CD4-positive, CD25-positive, alpha-beta regulatory T cell (primary cell): ENCODE measurements around the gene ERLIN1. TPM values are rescaled to one million over a fixed set of nuclear protein-coding genes. Genes with fewer than 3 reads are reported as not detected.

Source experiments
- ATAC-seq, 2 donors: fragments of 150-1000 bp; cut with Tn5 transposase; one replicate each; pipeline ENCODE4 v1.10.0; 2021; ENCODE audit warnings: low read depth in 2 of 2, moderate number of reproducible peaks in 2 of 2, moderate library complexity in 1 of 2
- DNase-seq, 3 donors: peaks; one replicate each; pipeline versions ENCODE4 v3.0.0 to v3.0.0-alpha.2; 2012 to 2022; ENCODE audit warnings: mixed read lengths in 1 of 3
- H3K27ac ChIP-seq: one replicate; pipeline ENCODE4 v1.7.0; 2013; ENCODE audit warnings: mild to moderate bottlenecking, low read length; ENCODE audit not compliant: insufficient read depth, poor library complexity, severe bottlenecking
- H3K27me3 ChIP-seq: one replicate; pipeline ENCODE4 v1.7.0; 2013; ENCODE audit warnings: low read length; ENCODE audit not compliant: control insufficient read depth, insufficient read depth
- H3K36me3 ChIP-seq: one replicate; pipeline ENCODE4 v1.7.0; 2013; ENCODE audit warnings: mild to moderate bottlenecking, low read length, moderate library complexity; ENCODE audit not compliant: control insufficient read depth, insufficient read depth
- H3K4me1 ChIP-seq: 2 replicates; pipeline ENCODE4 v1.7.0; 2013; ENCODE audit warnings: mild to moderate bottlenecking, low read length; ENCODE audit not compliant: insufficient read depth, control insufficient read depth, poor library complexity, severe bottlenecking
- H3K4me3 ChIP-seq: one replicate; pipeline ENCODE4 v1.7.0; 2013; ENCODE audit warnings: low read depth, mild to moderate bottlenecking, low read length, moderate library complexity
- H3K9me3 ChIP-seq, 2 experiments: 1 replicate in 1 of 2; 2 replicates in 1 of 2; pipeline ENCODE4 v1.7.0; 2013; ENCODE audit warnings: low read length in 2 of 2, mild to moderate bottlenecking in 1 of 2, moderate library complexity in 1 of 2; ENCODE audit not compliant: control insufficient read depth in 2 of 2
- H3K27ac Mint-ChIP-seq, 3 donors: one replicate each; pipeline ENCODE4 v1.8.0; 2020 to 2022; ENCODE audit warnings: mild to moderate bottlenecking in 3 of 3, mixed read lengths in 3 of 3, moderate library complexity in 2 of 3
- H3K27me3 Mint-ChIP-seq: one replicate; pipeline ENCODE4 v1.8.0; 2022; ENCODE audit warnings: mild to moderate bottlenecking, mixed read lengths
- H3K36me3 Mint-ChIP-seq: one replicate; pipeline ENCODE4 v1.8.0; 2020; ENCODE audit warnings: mixed read lengths
- H3K4me1 Mint-ChIP-seq, 4 donors: one replicate each; pipeline ENCODE4 v1.8.0; 2020 to 2022; ENCODE audit warnings: mixed read lengths in 4 of 4, mild to moderate bottlenecking in 1 of 4
- H3K4me3 Mint-ChIP-seq, 4 donors: one replicate each; pipeline ENCODE4 v1.8.0; 2020 to 2022; ENCODE audit warnings: mild to moderate bottlenecking in 4 of 4, mixed read lengths in 4 of 4, moderate library complexity in 3 of 4
- H3K9me3 Mint-ChIP-seq, 7 donors: one replicate each; pipeline ENCODE4 v1.8.0; 2020 to 2022; ENCODE audit warnings: mixed read lengths in 7 of 7, mild to moderate bottlenecking in 3 of 7, moderate library complexity in 2 of 7
- polyA plus RNA-seq, 4 donors: library from polyadenylated mRNA; unstranded; fragments of 300-500 nt; fragmentation: Illumina TruSeq; gene quantifications; one replicate each; pipeline ENCODE4 v1.2.3, GENCODE V29; 2021
- total RNA-seq: library from RNA; stranded (reverse); gene quantifications from one replicate; pipeline ENCODE4 v1.2.3, GENCODE V29; 2022

Gene ERLIN1
- total and polyA plus RNA-seq, 5 donors from 2014 or later = 5.4 to 14.4 (median 10.6) TPM

DNA sequence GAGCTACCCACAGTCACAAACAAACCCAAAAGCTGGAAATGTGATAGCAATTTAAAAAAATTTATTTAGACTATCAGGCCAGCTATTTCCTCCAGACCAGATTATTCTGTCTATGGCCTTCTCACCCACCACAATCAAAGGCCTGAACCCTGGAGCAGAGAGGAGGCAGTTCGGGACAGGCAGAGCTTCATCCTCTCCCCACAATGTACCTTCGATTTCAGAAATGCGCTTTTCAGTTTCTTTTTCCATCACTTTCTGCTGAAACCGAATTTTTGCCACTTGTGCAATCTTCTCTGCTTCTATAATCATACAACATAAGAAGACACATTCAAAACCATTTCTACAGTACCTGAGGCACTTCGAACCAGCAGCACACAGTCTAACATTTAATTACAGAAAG, 29.9 kb downstream of the ERLIN1 start:
- H3K4me1 ChIP-seq = no peaks in the 10 kb centered on the region
- no peaks in the 10 kb centered on the region for H3K27me3 ChIP-seq
- H3K4me3 ChIP-seq = no peak overlapping the region
- Mint-ChIP-seq H3K27me3 (no peaks in the 10 kb centered on the region), H3K4me1 (peaks cover 7 to 16% (median 8%) of the 10 kb centered on the region in 4 donors), H3K4me3 (no peak overlapping the region), H3K9me3 (no peaks in the 10 kb centered on the region), H3K27ac (peak overlapping the region in 1 of 3 donors; percentile 22), H3K36me3 (peaks cover 52% of the 10 kb centered on the region)
- peaks cover 67% of the 10 kb centered on the region for H3K36me3 ChIP-seq
- H3K27ac ChIP-seq = no peak overlapping the region
- DNase-seq = no peak
- no peak for ATAC-seq
- H3K9me3 ChIP-seq = no peaks in the 10 kb centered on the region

DNA sequence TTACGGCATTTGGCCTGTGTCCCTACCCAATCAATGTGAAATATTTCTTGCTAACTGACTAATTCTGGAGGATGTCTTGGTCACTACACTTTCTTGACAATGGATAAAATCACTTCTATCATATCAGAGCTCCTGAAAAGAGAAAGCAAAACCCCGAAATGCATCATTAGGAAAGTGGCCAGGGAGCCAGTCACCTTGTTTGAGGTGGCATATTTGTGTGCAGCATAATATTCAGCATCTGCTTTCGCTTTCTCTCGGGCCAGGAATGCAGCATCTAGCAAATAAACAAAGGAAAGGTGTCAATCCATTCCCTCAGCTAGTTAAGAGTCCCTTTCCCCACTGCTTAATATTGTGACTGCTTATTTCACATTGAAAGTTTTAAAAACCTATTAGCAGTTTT, 31.2 kb downstream of the ERLIN1 start:
- Histone ChIP-seq H3K4me3 (no peak overlapping the region), H3K27me3 (no peaks in the 10 kb centered on the region), H3K4me1 (no peaks in the 10 kb centered on the region), H3K36me3 (peaks cover 76% of the 10 kb centered on the region), H3K9me3 (no peaks in the 10 kb centered on the region), H3K27ac (no peak overlapping the region)
- Mint-ChIP-seq H3K36me3 (peaks cover 57% of the 10 kb centered on the region), H3K27ac (peak overlapping the region in 1 of 3 donors; percentile 81), H3K4me3 (no peak overlapping the region), H3K4me1 (peaks cover 7 to 16% (median 9%) of the 10 kb centered on the region in 4 donors), H3K27me3 (no peaks in the 10 kb centered on the region), H3K9me3 (no peaks in the 10 kb centered on the region)
- DNase-seq = no peak
- ATAC-seq = no peak

DNA sequence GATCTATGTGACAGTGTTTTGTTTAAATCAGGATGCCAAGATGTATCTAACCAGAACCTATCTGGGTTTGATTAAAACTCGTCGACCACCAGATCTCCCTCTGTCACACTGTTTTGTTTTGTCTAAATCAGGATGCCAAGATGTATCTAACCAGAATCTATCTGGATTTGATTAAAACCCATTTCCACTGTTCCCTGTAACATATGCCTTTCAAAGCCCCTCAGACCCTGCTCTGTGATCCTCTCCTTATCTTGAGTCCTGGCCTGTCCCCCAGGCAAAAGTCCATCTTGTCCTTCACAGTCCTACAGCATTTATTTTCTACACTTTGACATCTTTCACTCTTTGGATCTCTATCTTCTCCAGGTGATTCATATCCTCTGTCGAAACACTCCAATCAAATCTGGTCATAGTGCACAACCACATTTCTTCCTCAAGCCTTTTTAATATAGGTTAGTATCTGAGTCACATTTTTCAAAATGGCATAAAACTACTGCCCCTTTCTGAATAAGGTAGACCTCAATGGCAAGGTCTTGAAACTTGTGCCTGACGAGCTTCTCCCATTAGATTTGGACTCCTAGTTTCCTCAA, 32.5 kb downstream of the ERLIN1 start:
- H3K9me3 Mint-ChIP-seq = no peaks in the 10 kb centered on the region
- Histone ChIP-seq H3K36me3 (peaks cover 73% of the 10 kb centered on the region), H3K27me3 (no peaks in the 10 kb centered on the region), H3K4me3 (no peak overlapping the region), H3K27ac (no peak overlapping the region), H3K9me3 (no peaks in the 10 kb centered on the region), H3K4me1 (no peaks in the 10 kb centered on the region)
- H3K27ac Mint-ChIP-seq = peak overlapping the region in 1 of 3 donors; percentile 56
- peaks cover 0 to 8% (median 3%) of the 10 kb centered on the region in 4 donors for H3K4me1 Mint-ChIP-seq
- no peak overlapping the region for H3K4me3 Mint-ChIP-seq
- no peak for ATAC-seq
- H3K27me3 Mint-ChIP-seq = no peaks in the 10 kb centered on the region
- DNase-seq = no peak
- peaks cover 48% of the 10 kb centered on the region for H3K36me3 Mint-ChIP-seq

DNA sequence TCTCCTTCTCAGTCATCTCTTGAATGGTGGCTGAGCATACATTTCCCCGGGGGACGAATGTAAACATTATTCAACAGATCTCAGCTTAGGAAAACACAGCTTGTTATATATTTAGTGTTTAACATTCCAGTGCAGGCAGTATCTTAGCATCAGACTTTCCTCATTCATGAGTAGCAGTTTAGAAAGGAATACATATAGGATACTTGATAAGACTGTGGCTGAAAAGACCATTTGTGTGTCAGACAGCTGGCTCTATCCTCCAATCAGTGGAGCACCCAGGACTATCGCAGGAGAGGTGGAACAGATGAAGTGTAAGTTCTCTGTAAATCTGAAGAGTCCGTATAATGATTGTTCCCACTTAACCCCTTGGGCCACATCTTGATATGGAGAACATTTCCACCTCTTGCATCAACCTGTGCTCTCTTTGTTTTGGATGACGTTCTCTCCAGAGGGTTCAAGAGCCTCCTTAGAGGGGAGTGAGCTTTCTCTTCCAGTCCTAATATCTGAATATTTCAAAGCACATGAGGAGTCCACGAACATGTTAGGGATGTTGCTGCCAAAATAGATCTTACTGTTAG, 34.0 kb downstream of the ERLIN1 start:
- H3K36me3 ChIP-seq = peaks cover 63% of the 10 kb centered on the region
- H3K27me3 ChIP-seq = no peaks in the 10 kb centered on the region
- DNase-seq = no peak
- no peaks in the 10 kb centered on the region for H3K27me3 Mint-ChIP-seq
- H3K27ac Mint-ChIP-seq = peak overlapping the region in 1 of 3 donors; percentile 2
- H3K4me1 ChIP-seq = no peaks in the 10 kb centered on the region
- no peak overlapping the region for H3K4me3 ChIP-seq
- peaks cover 0 to 5% (median 2%) of the 10 kb centered on the region in 4 donors for H3K4me1 Mint-ChIP-seq
- H3K36me3 Mint-ChIP-seq = peaks cover 44% of the 10 kb centered on the region
- no peak overlapping the region for H3K27ac ChIP-seq
- ATAC-seq = no peak
- no peak overlapping the region for H3K4me3 Mint-ChIP-seq
- no peaks in the 10 kb centered on the region for H3K9me3 Mint-ChIP-seq
- H3K9me3 ChIP-seq = no peaks in the 10 kb centered on the region

DNA sequence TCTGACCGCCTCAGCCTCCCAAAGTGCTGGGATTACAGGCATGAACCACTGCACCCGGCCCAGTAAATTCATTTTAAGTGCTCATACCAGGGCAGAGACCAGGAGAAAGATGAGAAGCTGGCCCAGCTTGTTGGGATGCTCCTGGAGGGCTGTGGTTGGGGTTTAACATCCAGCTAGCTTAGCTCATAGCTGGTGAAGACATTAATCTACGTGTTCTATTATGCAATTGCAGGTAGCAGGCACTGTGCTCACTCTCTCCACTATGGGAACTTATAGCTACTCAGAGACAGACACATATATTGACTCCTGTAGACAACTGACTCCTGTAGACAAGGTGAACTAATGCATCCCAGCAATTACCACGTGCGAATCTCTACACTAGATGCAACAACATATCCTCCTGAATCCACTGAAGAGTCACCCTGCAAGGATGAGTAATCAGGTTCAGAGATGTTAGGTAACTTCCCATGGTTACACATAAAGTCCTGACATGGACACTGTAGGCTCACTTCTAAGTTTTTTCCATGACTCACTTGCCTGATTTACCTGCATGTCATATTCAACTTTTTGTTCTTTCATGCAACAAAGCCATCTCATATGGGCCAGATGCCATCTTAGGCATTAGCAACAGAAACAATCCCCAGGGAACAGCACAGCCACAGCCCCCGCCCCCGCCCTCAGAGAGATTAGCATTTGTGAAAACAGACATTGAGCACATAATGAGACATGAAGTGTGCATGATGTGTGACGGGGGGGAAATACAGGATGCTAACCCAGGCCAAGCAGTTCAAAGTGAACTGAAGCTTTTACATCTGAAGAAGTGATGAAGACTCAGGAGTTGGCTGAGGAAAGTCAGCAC, 37.2 kb downstream of the ERLIN1 start:
- H3K4me1 ChIP-seq = no peaks in the 10 kb centered on the region
- H3K4me3 ChIP-seq = no peak overlapping the region
- H3K4me1 Mint-ChIP-seq = peaks cover 0 to 4% (median 2%) of the 10 kb centered on the region in 4 donors
- H3K27me3 Mint-ChIP-seq = peaks cover 9% of the 10 kb centered on the region
- H3K27me3 ChIP-seq = no peaks in the 10 kb centered on the region
- peaks cover 40% of the 10 kb centered on the region for H3K36me3 ChIP-seq
- ATAC-seq (peak; percentile 34 to 51), DNase-seq (no peak)
- peaks cover 29% of the 10 kb centered on the region for H3K36me3 Mint-ChIP-seq
- no peaks in the 10 kb centered on the region for H3K9me3 ChIP-seq
- no peak overlapping the region for H3K4me3 Mint-ChIP-seq
- H3K9me3 Mint-ChIP-seq = peaks cover 0 to 2% (median 0%) of the 10 kb centered on the region in 7 donors
- H3K27ac ChIP-seq = no peak overlapping the region
- H3K27ac Mint-ChIP-seq = peak overlapping the region in 1 of 3 donors; percentile 30

DNA sequence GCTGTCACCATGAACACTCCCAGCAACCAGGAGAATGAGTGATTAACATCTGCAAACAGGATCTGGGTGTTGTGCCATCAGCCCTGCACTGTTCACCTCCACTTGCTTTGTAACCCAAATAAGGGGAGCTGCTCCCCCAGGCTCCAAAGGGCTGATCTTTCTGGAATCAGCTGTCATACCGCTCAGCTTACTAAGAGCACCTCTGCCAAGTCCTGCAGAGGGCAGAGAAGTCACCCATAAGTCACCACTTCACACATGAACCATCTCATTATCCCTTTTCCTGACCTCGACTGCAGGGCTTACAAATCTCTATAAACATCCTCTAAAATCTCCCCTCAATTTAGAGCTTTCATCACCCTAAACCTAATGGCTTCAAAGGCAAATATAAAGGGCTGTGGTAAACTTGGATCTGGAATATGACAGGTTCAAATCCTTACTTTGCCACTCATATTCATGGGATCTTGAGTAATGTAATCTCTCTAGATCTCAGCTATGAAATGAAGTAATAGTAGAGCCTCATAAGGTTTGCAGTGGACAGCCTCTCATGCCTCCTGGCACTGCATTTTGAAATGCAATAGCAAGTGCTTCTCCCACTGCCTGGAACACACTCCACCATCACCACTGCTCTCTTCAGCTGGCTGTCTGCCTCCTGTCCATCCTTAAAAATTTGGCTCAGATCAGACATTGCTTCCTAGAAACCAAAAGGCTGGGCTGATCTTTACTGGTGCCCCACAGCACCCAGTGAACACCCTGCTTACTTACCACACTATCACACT, 38.8 kb downstream of the ERLIN1 start:
- Mint-ChIP-seq H3K4me3 (no peak overlapping the region), H3K4me1 (peaks cover 0 to 3% (median 0%) of the 10 kb centered on the region in 4 donors), H3K36me3 (peaks cover 18% of the 10 kb centered on the region), H3K27ac (no peak overlapping the region), H3K9me3 (peaks cover 0 to 2% (median 0%) of the 10 kb centered on the region in 7 donors), H3K27me3 (peaks cover 9% of the 10 kb centered on the region)
- H3K27ac ChIP-seq = no peak overlapping the region
- no peak for ATAC-seq
- no peaks in the 10 kb centered on the region for H3K9me3 ChIP-seq
- no peaks in the 10 kb centered on the region for H3K4me1 ChIP-seq
- peaks cover 25% of the 10 kb centered on the region for H3K36me3 ChIP-seq
- no peak overlapping the region for H3K4me3 ChIP-seq
- no peak for DNase-seq
- H3K27me3 ChIP-seq = no peaks in the 10 kb centered on the region

DNA sequence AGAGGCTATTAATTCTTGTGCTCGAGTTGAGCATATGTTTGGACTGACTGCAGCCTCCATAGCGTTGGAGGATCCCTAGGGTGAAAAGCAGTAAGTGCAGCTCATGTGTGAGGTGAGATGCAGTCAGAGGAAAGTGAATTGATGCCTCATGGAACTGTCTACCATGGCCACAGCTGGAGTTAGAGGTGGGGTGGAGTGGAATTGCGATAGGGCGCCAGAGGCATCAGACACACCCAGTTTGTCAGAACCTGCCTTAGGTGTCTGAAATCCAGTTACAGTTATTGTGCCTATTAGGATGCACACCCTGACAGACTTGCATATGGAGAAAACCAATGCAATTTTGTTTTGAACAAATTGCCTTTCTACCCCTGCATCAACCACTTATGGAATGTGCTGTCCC, 39.4 kb downstream of the ERLIN1 start:
- Mint-ChIP-seq H3K9me3 (peaks cover 0 to 2% (median 0%) of the 10 kb centered on the region in 7 donors), H3K27ac (no peak overlapping the region), H3K4me1 (peaks cover 0 to 3% (median 0%) of the 10 kb centered on the region in 4 donors), H3K27me3 (peaks cover 9% of the 10 kb centered on the region), H3K4me3 (no peak overlapping the region), H3K36me3 (peaks cover 11% of the 10 kb centered on the region)
- H3K4me3 ChIP-seq = no peak overlapping the region
- H3K27me3 ChIP-seq = no peaks in the 10 kb centered on the region
- H3K36me3 ChIP-seq = peaks cover 18% of the 10 kb centered on the region
- DNase-seq = no peak
- no peak overlapping the region for H3K27ac ChIP-seq
- ATAC-seq = no peak
- no peaks in the 10 kb centered on the region for H3K4me1 ChIP-seq
- H3K9me3 ChIP-seq = no peaks in the 10 kb centered on the region
